Mesendoderm (in vitro differentiated cells): ENCODE data around the gene DUSP8.

Experiments
- DNase-seq: peaks from one replicate; pipeline ENCODE4 v3.0.0; 2013
- H2AK5ac ChIP-seq: 2 replicates; pipeline ENCODE4 v1.6.1; 2013; ENCODE audit warnings: low read length, inconsistent platforms
- H2BK120ac ChIP-seq: 2 replicates; pipeline ENCODE4 v1.6.1; 2013; ENCODE audit warnings: low read depth, mild to moderate bottlenecking, low read length, moderate library complexity, mixed read lengths
- H2BK15ac ChIP-seq: replicated peaks from 2 replicates; pipeline ENCODE4 v1.6.1; 2013; ENCODE audit warnings: low read depth, mild to moderate bottlenecking, moderate library complexity
- H2BK5ac ChIP-seq: 2 replicates; pipeline ENCODE4 v1.6.1; 2013; ENCODE audit warnings: low read length, inconsistent platforms
- H3K18ac ChIP-seq: 2 replicates; pipeline ENCODE4 v1.6.1; 2013; ENCODE audit warnings: mild to moderate bottlenecking, low read length, mixed read lengths
- H3K23ac ChIP-seq: one replicate; pipeline ENCODE4 v1.6.1; 2013; ENCODE audit warnings: low read length
- H3K27ac ChIP-seq: 2 replicates; pipeline ENCODE4 v1.5.1; 2013; ENCODE audit warnings: low read depth, mild to moderate bottlenecking, inconsistent platforms, low read length, moderate library complexity
- H3K27me3 ChIP-seq: 2 replicates; pipeline ENCODE4 v1.6.1; 2013; ENCODE audit warnings: low read length, control low read depth, mild to moderate bottlenecking, inconsistent platforms; ENCODE audit not compliant: insufficient read depth, poor library complexity
- H3K36me3 ChIP-seq: 2 replicates; pipeline ENCODE4 v1.6.1; 2013; ENCODE audit warnings: low read length, inconsistent platforms; ENCODE audit not compliant: control insufficient read depth, insufficient read depth
- H3K4ac ChIP-seq: one replicate; pipeline ENCODE4 v1.6.1; 2013; ENCODE audit warnings: low read depth, mild to moderate bottlenecking, low read length, moderate library complexity
- H3K4me1 ChIP-seq: 2 replicates; pipeline ENCODE4 v1.6.1; 2013; ENCODE audit warnings: low read depth, low read length, inconsistent platforms; ENCODE audit not compliant: control insufficient read depth
- H3K4me2 ChIP-seq: 2 replicates; pipeline ENCODE4 v1.6.1; 2013; ENCODE audit warnings: low read length
- H3K4me3 ChIP-seq: 2 replicates; pipeline ENCODE4 v1.5.1; 2013; ENCODE audit warnings: mild to moderate bottlenecking, low read length
- H3K56ac ChIP-seq: one replicate; pipeline ENCODE4 v1.6.1; 2013; ENCODE audit warnings: low read length
- H3K79me1 ChIP-seq: 2 replicates; pipeline ENCODE4 v1.6.1; 2013; ENCODE audit warnings: low read length, inconsistent platforms
- H3K79me2 ChIP-seq: 2 replicates; pipeline ENCODE4 v1.6.1; 2013; ENCODE audit warnings: mild to moderate bottlenecking, low read length; ENCODE audit not compliant: control insufficient read depth, insufficient read depth
- H3K9ac ChIP-seq: 2 replicates; pipeline ENCODE4 v1.6.1; 2013; ENCODE audit warnings: low read length, inconsistent platforms
- H4K5ac ChIP-seq: one replicate; pipeline ENCODE4 v1.6.1; 2013; ENCODE audit warnings: low read length
- H4K8ac ChIP-seq: one replicate; pipeline ENCODE4 v1.6.1; 2013; ENCODE audit warnings: low read depth, mild to moderate bottlenecking, control low read depth, low read length, moderate library complexity
- WGBS: extraction: QIAGEN DNeasy Blood & Tissue Kit; methylation state at CpG from one replicate; pipeline ENCODE4 v1.1.7; 2013; ENCODE audit warnings: low lambda C conversion rate, missing lambda C conversion rate; ENCODE audit not compliant: insufficient coverage; ENCODE audit errors: extremely low coverage; 5-methylcytosine and 5-hydroxymethylcytosine counted together

DUSP8 gene

DNA sequence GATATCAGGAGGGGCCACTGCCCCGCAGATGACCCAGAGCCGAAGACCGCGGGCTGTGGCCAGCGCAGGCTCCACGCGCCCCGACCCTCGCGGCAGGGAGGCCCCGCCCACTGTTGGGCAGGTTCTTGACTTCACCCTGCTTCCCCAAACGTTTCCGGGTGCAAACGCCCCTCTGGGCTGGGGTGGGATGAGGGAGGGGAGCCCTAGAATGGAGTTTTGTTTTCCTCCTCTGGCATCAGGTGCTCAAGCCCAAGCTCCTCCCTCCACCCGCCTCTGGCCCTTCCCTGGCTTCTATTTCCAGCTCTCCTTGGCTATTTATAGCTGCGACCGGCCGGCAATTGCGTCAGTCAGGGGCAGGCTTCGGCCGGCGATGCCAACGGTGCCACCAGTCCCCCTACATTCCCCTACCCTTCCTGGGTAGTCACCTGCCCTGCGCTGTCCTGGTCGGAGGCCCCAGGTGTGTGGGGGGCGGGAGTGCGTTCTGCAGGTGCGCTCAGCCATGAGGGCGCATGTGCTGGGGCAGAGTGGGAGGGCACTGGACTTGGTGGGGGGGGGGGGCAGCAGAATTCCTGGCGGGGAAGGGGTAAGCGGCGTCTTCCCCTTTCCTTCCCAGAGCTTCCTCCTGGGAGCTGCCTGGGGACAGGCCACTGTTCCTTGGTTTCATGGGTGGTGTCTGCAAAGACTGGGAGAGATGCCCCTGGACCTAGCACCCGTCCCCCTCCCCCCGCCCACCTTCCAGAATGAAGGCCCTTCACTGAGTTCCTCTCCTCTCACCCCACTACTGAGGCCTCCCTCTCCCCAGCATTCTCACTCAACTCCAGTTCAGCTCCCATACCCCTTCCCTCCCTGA, 23.6 kb downstream of the DUSP8 start:
- H3K27ac ChIP-seq = no peak overlapping the region
- no peak overlapping the region for H2BK5ac ChIP-seq
- no peaks in the 10 kb centered on the region for H3K4me1 ChIP-seq
- no peak overlapping the region for H3K4ac ChIP-seq
- WGBS = no CpG with 5 or more reads among the region's 34 CpGs
- H3K56ac ChIP-seq = no peak overlapping the region
- H4K5ac ChIP-seq = no peak overlapping the region
- no peak overlapping the region for H3K4me3 ChIP-seq
- no peak overlapping the region for H2AK5ac ChIP-seq
- H3K79me1 ChIP-seq = no peaks in the 10 kb centered on the region
- no peak overlapping the region for H3K23ac ChIP-seq
- no peak overlapping the region for H3K9ac ChIP-seq
- H3K4me2 ChIP-seq = no peak overlapping the region
- DNase-seq = peak; percentile 56
- no peak overlapping the region for H2BK15ac ChIP-seq
- no peaks in the 10 kb centered on the region for H3K79me2 ChIP-seq
- peaks cover 20% of the 10 kb centered on the region for H3K27me3 ChIP-seq
- H2BK120ac ChIP-seq = no peak overlapping the region
- no peaks in the 10 kb centered on the region for H3K36me3 ChIP-seq
- H3K18ac ChIP-seq = no peak overlapping the region
- H4K8ac ChIP-seq = no peak overlapping the region

DNA sequence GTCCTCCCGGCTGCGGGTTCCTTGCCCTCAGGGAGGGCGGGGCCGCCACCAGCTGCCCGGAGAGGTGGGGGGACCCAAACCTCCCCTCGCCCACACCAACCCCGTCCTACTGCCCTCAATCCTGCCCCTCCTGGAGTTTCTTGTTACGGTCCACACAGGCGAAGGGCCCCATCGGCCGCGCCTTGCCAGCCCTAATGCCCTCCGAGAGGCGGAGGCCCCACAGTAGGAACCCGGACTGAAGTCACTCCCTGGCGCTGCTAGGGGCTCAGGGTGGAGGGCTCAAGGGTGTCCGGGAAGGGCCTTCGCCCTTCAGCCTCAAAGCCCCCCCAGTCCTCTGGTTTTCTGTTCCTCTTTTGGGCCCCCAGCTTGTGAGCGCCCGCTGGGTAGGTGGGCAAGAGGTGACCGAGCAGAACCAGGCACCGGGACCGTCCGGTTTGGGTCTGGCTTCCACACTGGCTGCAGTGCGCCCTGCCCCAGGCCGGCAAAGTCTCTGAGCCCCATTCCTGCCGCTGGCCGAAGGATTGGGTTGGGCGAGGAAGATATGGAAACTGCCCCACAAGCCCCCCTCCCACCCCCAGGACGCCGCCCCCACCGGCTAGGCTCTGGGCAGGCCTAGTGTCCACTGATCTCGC, 24.5 kb downstream of the DUSP8 start:
- Histone ChIP-seq H2BK15ac (no peak overlapping the region), H3K9ac (no peak overlapping the region), H3K4me2 (no peak overlapping the region), H2BK120ac (no peak overlapping the region), H3K23ac (no peak overlapping the region), H3K79me1 (no peaks in the 10 kb centered on the region), H3K27me3 (peaks cover 18% of the 10 kb centered on the region), H3K56ac (no peak overlapping the region), H2AK5ac (no peak overlapping the region), H4K5ac (no peak overlapping the region), H4K8ac (no peak overlapping the region), H3K27ac (no peak overlapping the region), H3K4me1 (no peaks in the 10 kb centered on the region), H3K4me3 (no peak overlapping the region), H3K18ac (no peak overlapping the region), H3K36me3 (no peaks in the 10 kb centered on the region), H2BK5ac (no peak overlapping the region), H3K79me2 (no peaks in the 10 kb centered on the region), H3K4ac (no peak overlapping the region)
- DNase-seq = no peak
- no CpG with 5 or more reads among the region's 33 CpGs for WGBS

DNA sequence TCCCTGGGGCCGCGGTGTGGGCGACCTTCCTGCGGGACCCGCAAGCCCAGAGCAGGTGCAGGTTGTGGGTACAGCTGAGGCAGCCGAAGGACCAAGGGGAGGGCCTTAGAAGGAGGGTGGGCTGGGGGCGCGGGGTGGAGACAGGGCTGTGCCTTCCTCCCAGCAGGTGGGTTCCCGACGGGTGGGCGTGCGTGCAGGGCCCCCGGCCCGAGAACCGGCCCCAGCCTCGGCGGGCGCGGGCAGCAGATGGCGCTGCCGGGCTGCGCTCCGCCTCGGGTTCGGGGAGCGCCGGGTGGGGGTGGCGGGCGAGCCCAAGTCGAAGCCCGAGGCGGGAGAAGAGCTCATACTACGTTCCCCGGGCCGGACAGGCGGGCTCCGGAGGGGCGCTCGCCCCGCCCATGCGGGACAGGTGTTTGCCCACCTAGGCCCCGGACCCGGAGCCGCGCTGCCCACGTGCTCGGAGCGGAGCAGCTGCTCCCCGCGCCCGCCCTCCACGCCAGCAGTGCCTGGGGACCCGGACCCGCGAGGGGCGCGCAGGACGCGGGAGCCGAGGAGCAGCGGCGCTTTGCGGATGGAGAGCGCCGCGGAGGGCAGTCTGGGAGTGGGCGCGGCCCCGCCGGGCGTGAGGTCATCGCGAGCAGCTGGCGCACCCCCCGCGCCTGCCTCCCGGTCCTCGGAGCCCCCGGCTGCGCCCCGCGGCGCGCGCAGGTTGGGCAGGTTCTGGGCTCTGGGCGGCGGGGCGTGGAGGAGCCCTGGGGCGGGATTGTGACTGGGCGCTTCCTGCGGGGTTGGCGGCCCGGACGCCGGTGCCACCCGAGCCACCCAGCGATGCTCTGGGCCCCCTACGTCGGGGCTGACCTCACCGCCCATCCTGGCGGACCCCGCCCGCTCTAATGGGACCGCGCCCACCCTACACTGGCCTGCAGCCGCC, 25.3 kb downstream of the DUSP8 start:
- Histone ChIP-seq H3K4me1 (no peaks in the 10 kb centered on the region), H2AK5ac (no peak overlapping the region), H3K79me1 (no peaks in the 10 kb centered on the region), H3K4me2 (peak overlapping the region; percentile 13), H3K79me2 (no peaks in the 10 kb centered on the region), H3K27ac (no peak overlapping the region), H4K5ac (no peak overlapping the region), H2BK5ac (no peak overlapping the region), H3K9ac (no peak overlapping the region), H3K18ac (no peak overlapping the region), H3K23ac (no peak overlapping the region), H3K4ac (no peak overlapping the region), H3K27me3 (peaks cover 17% of the 10 kb centered on the region), H3K36me3 (no peaks in the 10 kb centered on the region), H2BK15ac (no peak overlapping the region), H4K8ac (no peak overlapping the region), H3K4me3 (no peak overlapping the region), H2BK120ac (no peak overlapping the region), H3K56ac (no peak overlapping the region)
- DNase-seq = peak; percentile 64
- WGBS = no CpG with 5 or more reads among the region's 106 CpGs

DNA sequence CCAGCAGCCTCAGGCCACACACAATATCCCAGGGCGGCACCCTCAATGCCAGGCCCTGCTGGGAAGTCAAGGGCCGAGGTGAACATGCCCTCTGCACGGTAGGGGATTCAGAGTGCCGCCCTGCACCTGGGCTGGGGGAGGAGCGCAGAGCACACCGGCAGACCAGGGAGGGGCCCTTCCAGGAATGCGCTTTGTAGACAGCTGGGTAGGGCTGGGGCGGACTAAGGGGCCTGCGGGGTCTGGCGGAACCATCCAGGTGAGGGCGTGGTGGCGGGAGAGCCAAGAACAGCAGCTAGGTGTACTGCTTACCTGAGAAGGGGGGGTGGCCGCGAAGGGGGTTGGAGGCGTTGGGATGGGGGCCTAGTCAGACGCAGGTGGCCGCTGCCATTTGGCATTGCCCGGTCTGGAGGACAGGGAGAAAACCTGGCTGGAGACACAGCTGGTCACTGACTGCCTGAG, 26.0 kb downstream of the DUSP8 start:
- Histone ChIP-seq H3K79me2 (no peaks in the 10 kb centered on the region), H4K5ac (no peak overlapping the region), H3K27ac (no peak overlapping the region), H3K36me3 (no peaks in the 10 kb centered on the region), H3K4me1 (no peaks in the 10 kb centered on the region), H4K8ac (no peak overlapping the region), H3K23ac (no peak overlapping the region), H3K4ac (no peak overlapping the region), H3K4me3 (no peak overlapping the region), H3K9ac (no peak overlapping the region), H3K79me1 (no peaks in the 10 kb centered on the region), H2BK5ac (no peak overlapping the region), H2AK5ac (no peak overlapping the region), H3K18ac (no peak overlapping the region), H3K4me2 (no peak overlapping the region), H2BK120ac (no peak overlapping the region), H2BK15ac (no peak overlapping the region), H3K56ac (no peak overlapping the region), H3K27me3 (peaks cover 17% of the 10 kb centered on the region)
- no peak for DNase-seq
- WGBS = no CpG with 5 or more reads among the region's 18 CpGs

DNA sequence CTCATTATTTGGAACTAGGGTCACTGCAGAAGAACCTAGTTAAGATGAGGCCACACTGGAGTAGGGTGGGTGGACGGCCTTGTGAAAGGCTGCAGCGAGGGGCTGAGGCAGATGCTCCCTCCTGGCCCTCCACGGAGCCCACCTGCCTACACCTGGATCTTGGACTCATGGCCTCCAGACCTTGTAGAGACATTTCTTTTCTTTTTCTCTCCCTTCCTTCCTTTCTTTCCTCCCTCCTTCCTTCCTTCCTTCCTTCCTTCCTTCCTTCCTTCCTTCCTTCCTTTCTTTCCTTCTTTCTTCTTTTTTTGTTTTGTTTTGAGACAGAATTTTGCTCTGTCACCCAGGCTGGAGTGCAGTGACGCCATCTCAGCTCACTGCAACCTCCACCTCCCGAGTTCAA, 26.6 kb downstream of the DUSP8 start:
- peaks cover 17% of the 10 kb centered on the region for H3K27me3 ChIP-seq
- no peak for DNase-seq

More for the DNA sequence above, 26.6 kb downstream of the DUSP8 start:
- H3K79me2 ChIP-seq = no peaks in the 10 kb centered on the region
- H3K23ac ChIP-seq = no peak overlapping the region
- H2BK5ac ChIP-seq = no peak overlapping the region
- no peak overlapping the region for H2BK15ac ChIP-seq
- no peaks in the 10 kb centered on the region for H3K79me1 ChIP-seq
- H3K27ac ChIP-seq = no peak overlapping the region
- H3K4me3 ChIP-seq = no peak overlapping the region
- H3K18ac ChIP-seq = no peak overlapping the region
- no peak overlapping the region for H4K5ac ChIP-seq
- H3K56ac ChIP-seq = no peak overlapping the region
- H3K4me1 ChIP-seq = no peaks in the 10 kb centered on the region
- H3K9ac ChIP-seq = no peak overlapping the region
- no peak overlapping the region for H3K4ac ChIP-seq
- no peak overlapping the region for H3K4me2 ChIP-seq
- H4K8ac ChIP-seq = no peak overlapping the region
- H3K36me3 ChIP-seq = no peaks in the 10 kb centered on the region
- no peak overlapping the region for H2AK5ac ChIP-seq
- WGBS = no CpG with 5 or more reads among the region's 5 CpGs
- no peak overlapping the region for H2BK120ac ChIP-seq
